Inferior parietal cortex (tissue), 1 donor: ENCODE data around the gene WNK2.

Experiments
- DNase-seq: peaks from one replicate; pipeline ENCODE4 v3.0.0-alpha.2; 2016; ENCODE audit errors: extremely low spot score

The WNK2 gene

DNA sequence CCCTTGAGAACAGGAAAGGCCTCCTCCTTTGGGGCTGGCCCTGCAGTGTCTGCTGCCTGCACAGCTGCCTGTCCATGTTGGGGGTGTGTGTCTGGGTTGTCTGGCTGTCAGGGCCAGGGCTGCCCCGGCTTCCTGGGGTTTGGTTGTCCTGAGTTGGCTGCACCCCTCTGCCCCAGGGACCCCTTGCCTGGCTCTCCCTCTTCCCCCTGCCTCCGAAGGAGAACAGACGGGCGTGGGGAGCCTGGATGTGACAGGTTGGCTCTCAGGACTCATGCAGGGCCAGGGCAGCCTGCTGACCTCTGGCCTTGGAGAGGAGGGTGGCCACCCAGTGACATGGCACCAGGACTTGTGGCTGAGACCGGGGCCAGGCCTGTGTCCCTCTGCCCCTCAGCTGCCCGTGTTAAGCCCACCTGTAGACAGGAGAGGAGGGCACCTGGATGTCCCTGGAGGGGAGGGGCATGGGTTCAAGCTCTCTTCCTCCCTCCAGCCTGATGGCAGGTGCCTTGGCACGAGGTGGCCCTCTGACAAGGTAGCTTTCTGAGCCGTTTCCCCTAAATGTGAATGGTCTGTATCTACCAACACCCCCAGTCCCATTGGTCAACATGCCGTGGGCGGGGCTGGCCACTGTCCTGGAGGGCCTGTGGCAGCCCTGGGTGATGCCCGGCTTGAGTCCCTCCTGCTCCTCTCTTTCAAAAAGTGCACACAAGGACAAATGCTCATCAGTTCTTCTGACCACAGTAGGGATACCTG lies 34.9 kb downstream of the WNK2 start:
- DNase-seq, result no peak

DNA sequence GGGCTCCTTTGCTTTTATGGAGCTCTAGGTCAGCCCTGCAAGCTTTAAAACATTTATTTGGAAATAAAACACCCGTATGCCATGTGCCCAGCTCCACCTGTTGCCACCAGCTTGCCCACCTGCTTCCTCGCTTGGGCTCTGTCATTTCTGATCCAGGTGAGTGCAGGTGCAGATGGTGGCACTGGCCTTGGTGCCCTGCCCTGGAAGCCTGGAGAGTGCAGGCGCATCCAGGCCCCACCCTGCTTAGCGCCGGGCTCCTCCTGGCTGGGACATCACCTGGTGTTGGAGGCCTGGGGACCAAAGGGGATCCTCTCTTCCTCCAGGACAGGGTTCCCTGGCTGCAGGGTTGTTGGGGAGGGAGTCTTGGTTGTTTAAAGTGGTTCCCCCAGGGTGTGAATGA lies 35.8 kb downstream of the WNK2 start:
- DNase-seq, result no peak

DNA sequence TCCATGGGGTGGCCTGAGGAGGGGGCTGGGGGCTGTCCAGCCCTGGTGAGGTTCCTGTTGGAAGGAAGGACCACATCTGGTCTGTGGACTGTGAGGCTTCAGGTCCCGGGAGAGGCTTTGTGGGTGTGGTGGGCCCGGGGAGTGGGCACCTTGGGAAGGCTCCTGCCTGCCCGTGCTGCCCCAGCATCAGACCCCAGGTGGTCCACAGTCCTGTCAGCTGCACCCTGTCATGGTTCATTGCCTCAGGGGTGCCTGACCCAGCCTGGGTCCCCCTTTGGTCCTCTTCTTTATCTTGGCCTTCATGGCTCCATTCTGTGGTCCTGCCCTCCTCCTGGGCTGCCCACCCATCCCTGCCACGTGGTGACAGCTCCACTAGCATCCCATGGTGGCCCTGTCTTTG lies 36.7 kb downstream of the WNK2 start:
- DNase-seq, result no peak

DNA sequence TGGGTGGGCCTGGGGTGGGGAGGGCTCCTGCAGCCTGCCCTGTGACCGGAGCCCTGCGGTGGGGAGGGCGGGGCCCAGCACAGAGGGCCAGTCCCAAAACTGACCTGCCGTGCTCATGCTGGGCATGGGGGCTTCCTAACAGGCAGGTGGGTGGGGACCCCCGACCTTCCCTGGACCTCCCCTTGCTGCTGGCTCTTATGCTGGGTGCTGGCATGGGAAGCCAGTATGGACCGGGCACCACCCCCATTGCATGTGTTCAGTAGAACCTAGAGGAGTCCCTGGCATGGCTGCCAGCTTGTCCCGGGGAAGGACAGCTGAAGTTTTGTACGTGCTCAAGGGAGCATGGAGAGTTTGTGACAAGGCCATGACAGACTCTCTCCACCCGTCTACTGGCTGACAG lies 37.1 kb downstream of the WNK2 start:
- no peak for DNase-seq

DNA sequence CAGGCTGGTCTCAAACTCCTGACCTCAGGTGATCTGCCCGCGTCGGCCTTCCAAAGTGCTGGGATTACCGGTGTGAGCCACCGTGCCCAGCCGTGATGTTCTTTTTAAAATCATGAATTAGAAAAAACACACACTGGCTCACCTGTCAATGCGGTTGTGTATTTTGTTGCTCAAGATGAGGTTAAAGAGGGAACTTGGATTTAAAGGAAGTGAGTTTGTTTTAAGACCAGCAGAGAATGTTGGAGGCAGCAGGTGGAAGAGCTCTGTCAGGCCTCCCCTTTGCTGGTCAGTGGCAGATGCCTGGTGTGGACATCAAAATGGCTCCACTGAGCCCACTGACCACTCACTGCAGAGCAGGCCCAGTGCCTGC lies 38.9 kb downstream of the WNK2 start:
- no peak for DNase-seq

DNA sequence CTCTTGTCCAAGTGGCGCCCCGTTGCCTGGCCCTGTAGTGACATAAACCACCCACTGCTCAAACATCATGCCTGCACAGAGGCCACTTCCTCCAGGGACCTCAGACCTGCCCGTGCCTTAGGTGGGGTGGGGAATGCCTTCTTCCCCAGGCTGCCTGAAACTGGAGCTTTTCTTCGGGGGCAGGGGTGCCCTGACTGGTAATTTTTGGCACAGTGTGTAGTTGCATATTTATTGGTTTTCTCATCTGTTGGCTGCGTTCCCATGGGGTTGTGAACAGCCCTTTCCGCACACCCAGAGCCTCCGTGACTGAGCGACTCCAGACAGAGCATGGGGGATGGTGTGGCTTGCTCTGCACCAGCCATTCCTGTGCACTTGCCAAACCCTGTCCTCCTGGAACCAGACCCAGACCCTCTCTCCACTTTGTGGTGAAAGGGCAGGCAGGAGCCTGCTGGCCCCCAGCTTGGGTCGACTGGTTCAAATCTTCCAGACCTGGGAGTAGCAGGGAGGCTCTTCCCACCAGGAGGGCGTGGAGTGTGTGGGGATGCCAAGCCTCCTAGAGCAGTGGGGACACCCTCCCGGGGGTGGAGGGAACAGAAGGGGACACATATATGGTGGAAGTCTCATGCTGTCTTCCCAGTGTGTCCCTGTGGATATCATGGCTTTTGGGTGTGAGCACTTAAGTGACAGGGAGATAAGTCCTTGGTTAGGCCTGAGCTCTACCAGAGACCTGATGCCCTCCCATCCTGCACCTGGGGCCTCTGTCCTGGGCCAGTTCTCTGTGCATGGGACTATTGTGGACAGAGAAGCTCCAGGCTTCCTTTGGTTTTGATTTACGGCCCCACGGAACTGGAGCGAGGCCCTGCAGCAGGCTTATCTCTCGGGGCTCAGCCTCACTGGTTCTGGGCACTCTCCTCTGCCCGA lies 39.6 kb downstream of the WNK2 start:
- DNase-seq, result no peak

DNA sequence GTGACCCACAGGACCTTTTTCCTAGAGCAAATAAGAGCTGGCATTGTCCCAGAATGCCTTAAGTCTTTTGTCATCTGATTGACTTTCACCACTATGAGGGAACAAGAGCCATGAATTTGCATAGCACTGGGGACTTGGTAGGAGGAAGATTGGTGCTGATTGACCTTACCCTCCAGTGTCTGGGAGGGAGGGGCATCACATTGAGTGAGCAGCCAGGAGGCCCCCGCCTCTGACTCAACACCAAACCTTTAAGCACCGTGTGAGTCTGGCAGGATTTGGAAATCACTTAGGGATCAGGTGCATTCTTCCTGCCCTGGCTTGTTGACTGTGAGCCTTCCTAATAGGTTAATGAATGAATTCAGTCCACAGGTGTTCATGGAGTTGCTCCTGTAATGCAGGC lies 40.7 kb downstream of the WNK2 start:
- DNase-seq, result no peak

DNA sequence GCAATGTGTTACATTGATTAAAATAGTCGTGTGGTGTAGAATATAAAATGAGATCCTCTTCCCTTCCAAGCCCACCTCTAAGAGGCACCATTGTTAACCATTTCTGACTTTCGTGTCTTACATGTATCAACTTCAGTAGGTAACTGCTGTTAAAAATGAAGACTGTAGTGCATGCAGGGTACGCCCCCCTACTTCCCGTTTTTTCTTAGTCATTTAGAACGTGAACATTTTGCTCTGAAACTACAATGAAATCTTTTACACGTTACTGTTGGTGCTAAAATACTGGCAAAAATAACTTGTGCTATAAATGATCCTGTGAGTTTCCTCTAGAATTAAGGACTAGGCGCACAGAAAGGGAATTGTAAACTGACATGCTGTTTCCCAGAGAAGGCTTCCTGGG lies 41.5 kb downstream of the WNK2 start:
- DNase-seq, result peak; percentile 34

DNA sequence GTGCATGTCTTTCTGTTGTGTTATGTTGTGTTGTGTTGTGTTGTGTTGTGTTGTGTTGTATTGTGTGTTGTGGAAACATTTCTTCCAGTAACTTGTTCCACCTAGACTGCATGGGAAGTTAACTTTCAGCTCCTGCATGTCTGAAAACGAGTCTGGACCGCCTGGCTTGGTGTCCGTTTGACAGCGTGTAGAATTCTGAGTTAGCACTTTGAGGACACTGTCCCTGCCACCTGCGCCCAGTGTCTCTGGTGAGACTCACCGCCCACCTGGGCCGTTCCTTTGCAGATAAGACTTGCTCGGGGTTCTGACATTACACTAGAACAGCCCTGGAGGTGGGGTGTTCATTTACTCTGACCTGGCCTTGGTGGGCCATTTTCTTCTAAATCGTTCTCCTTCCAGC lies 42.0 kb downstream of the WNK2 start:
- DNase-seq, result no peak

DNA sequence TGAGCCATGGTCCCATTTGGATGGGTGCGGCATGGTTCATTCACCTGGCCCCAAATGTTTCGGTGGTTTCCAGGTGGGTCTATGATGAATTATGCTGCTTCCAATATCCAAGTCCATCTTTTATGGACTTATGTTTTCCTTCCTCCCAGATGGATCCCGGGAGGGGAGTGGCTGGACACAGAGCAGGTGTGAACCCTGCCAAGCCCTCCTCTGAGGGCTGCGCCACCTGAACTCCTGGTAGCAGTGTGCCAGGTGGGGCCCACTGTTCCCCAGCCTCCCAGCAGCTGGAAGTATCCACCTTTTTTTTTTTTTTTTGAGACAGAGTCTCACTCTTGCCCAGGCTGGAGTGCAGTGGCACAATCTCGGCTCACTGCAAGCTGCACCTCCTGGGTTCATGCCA lies 42.9 kb downstream of the WNK2 start:
- no peak for DNase-seq

DNA sequence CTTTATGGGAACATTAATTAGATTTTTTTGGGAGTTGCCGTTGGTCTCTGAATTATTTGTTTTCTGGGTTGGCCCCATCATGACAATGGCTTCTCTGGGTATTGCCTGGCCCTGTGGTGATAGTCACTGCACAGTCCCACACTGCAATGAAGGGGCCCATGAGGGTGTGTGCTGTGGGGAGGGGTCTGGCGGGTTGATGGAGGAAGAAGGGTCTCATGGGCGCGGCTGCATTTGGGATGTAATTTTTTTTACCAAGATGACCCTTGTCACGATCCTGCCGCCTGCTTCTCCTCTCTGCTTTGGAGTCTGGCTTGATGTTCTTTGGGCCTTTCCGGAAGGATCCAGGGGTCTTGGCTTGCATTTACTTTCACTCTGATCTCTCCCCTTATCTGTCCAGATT lies 44.1 kb downstream of the WNK2 start:
- no peak for DNase-seq

DNA sequence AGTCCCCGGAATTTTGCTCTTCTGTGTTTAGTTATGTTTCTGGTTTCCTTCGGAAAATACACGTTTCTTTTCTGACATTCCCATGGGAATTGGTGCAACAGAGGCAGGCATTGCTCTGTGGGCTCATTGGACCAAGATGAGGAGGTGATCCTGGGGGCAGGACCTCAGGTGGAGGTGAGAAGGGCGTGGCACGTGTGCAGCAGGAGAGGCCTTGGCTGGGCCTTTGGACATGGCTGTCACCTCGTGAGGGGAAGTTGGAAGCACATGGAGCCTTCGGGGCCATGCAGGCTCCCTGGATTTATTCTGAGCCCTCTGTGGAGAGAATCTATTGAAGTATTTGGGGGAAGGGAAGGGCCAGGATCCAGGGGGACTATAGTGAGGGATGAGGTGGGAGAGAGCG lies 44.5 kb downstream of the WNK2 start:
- no peak for DNase-seq

DNA sequence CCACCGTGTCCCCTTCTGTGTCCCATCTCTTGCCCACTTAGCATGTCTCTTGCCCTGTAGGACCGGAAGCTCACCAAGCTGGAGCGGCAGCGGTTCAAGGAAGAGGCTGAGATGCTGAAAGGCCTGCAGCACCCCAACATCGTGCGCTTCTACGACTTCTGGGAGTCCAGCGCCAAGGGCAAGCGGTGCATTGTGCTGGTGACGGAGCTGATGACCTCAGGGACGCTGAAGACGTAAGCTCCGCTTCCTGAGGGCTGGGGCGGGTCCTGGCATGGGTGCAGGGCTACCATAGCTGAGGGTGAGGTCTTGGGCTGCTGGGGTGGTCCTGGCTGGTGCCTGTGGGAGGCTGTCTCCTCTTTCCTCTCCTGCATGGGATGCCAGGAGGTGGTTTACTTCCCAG lies 45.7 kb downstream of the WNK2 start:
- DNase-seq, result no peak

DNA sequence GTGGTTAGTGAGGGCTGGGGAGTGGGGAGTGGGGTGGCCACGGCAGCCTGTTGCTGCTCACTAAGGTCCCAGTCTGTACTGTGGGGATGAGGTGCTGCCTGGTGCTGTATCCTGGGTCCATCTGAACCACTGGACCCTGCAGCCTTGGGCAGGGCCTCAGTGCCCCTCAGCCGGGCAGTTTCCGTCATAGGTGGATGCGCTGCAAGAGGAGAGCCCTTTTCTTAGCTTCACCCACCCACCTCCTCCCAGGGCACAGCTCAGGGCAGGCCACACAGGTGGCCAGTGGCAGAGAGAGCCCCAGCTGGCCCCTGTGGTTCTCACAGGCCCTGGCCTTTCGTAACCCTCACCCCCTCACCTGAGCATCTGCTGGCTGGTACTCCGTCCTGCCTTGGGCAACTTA lies 46.2 kb downstream of the WNK2 start:
- no peak for DNase-seq

DNA sequence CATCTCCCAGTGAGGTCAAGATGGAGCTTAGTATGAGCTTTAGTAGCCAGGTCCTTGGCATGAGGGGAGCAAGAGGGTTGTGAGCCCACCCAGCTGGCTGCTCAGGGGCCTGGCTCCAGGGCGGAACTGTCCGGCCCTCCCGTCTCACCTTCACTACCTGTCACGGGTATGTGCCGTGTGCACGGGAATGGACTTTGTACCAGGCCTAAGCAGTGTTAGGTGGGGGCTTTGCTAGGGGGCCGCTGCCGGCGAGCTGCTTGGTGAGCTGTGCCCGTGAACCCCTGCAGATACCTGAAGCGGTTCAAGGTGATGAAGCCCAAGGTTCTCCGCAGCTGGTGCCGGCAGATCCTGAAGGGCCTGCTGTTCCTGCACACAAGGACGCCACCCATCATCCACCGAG lies 46.7 kb downstream of the WNK2 start:
- DNase-seq, result no peak

DNA sequence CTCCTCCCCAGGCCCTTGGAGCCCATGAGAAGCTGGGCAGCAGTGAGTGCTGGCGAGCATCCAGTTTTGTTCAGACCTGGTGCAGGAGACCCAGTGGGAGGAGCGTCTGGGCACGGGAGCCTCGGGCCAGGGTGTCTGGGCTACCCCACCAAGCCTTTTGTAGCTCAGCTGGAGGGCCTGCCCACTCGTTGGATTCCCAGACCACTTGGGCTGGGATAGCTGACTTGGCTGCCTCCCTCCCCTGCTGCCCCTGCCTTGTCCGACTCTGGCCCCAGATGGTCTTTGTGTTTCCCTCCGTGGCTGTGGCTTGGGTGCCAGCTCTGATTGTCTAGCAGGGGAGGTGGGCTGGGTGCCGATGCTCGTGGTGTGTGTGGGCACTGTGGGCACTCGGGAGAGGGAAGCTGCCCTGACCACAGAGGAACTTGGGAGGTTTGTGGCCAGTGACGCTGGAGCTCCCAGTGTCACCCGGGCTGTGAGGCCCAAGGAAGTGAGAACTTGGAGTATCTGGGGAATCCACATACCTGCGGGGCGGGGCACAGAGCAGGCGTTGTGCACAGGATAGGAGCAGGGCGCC lies 47.3 kb downstream of the WNK2 start:
- DNase-seq, result no peak

DNA sequence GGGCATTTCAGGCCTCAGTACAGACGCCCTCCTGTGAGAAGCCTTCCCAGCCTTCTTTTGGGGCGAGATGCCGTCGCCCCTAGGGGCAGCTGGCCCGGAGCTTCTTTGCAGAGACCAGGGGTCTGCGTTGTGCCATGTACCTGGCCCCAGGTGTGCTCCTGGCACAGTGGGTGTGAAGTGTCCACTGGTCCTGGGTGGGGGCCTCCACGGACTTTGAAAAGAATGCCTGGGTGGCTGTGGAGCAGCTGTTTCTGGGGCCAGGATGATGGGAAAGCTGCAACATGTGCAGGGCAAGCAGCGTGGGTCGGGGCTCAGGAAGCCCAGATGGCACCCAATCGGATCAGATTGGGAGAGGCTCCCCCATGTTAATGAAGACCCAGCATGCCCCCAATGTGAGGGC lies 47.8 kb downstream of the WNK2 start:
- DNase-seq, result no peak

DNA sequence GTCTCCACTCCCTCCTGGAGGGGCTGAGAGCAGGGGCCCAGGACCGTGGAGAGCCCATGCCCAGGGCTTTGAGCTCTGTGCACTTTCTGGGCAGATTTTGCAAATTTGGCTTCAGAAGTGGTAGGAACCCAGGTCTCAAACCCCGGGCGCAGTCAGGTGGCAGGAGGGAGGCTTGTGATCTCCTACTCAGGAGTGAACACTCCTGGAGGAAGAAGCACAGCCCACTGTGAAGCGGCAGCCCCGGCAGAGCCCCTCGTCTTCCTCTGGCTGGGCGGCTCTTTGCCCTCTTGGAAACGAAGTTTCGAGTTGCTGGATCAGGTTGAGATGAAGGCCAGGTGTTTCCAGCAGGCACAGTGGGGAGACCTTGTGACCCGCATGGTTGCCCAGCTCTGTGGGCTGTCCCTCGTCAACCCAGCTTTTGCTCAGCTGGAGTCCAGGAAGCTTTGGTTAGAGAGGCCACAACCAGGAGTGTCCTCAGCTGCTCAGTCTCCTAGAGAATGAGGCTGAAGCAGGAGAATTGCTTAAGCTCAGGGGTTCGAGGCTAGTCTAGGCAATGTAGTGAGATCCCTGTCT lies 48.5 kb downstream of the WNK2 start:
- DNase-seq, result no peak

DNA sequence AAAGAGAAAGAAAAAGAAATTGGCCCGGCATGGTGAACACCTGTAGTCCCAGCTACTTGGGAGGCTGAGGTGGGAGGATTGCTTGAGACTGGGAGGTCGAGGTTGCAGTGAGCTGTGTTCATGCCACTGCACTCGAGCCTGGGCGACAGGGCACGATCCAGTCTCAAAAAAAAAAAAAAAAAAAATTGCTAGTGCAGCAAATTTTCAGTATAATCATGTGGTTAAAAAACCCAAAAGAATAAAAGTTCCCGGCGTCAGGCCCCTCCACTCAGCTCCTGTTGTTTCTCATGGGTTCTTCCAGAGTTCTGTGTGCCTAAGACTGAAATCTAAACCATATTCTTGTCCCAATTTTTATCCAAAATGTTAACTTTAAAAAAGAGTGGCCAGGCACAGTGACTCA lies 49.1 kb downstream of the WNK2 start:
- no peak for DNase-seq

DNA sequence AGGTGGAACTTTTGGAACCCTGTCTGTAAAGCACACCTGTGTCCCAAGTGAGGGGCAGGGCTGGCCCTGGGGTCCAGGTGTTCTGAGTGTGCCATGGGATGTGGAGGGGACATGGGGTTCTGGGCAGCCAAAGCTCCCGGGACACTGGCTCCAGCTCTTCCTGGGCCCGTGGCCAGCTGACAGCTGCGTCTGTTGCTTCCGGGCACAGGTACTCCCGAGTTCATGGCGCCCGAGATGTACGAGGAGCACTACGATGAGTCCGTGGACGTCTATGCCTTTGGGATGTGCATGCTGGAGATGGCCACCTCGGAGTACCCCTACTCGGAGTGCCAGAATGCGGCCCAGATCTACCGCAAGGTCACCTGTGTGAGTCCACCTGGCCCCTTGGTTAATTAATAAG lies 50.7 kb downstream of the WNK2 start:
- no peak for DNase-seq

DNA sequence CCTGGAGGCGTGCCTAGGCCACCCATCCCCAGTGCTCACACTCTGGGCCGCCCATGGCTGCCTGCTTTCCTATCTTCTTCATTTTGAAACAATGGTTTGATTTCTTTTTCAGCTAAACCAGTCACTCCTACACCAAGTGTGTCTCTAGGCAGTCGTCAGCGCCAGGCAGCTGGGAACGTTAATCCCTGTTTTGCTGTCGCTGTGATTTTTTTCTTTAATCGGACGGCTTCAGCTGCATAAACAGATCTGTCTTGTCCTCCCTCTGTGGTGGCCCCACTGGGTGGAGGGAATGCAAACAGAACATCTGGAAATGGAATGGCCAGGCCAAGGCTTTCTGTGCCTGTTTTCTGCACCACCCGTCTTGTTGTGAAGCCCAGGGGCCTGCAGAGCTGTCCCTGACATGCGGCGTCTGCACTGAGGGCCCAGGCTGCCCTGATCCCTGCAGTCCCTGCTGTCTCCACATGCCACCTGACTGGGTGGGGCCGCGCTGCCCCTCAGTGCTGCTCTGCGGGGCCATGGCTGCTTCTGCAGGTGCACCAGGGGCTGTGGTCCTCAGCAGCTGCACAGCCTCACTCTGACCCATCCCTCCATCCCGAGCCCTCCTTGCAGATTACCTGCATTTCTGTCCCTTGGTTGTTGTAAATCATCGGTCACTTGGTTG lies 51.5 kb downstream of the WNK2 start:
- DNase-seq, result no peak

DNA sequence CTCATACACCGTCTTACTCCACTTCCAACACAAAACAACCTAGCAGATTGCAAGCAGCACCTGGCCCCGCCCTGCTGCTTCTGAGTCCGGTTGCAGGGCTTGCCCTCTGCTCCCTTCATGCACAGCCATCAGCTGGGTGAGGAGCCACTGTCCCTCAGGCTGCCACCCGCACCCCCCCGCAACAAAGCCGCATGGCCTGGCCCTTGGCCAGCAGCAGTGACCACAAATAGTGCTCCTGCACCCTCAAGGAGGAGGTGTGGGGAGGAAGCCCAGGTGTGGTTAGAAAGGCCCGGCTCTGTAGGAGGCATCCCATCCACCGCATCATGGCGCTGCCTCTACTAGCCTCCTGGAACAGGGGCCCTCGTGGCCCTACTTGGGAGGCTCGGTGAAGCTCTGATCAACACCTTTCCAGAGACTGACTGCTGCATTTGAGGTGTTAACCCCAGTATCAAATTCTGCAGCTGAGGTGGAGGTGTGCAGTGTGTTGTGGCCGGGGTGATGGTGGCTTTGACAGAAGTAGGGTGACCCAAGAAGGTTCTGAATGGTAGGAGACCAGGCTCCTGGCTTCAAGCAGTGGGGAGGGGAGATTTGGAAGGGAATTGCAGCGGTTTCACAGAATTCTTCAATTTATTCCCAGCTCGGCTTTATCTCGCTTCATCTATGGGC lies 52.7 kb downstream of the WNK2 start:
- DNase-seq, result no peak
